HCT116 (cell line): ENCODE data around the gene IGSF9B. TPM values are rescaled to one million over a fixed set of nuclear protein-coding genes. Genes with fewer than 3 reads are reported as not detected.

Experiments
- ATAC-seq: fragments of 200-7000 bp; cut with Tn5 transposase; 2 replicates; pipeline ENCODE4 v1.9.1; 2020; ENCODE audit warnings: mild to moderate bottlenecking, moderate library complexity
- BruUV-seq: library from RNA; stranded (reverse); fragments of 400-500 nt; replicated peaks from 2 replicates; lab custom pipeline; 2021; lab: Mats Ljungman, UMichigan
- CTCF ChIA-PET: fragments of 300-600 bp; sonication (Branson Sonifier 250); formaldehyde crosslinking; loops from one replicate; lab custom pipeline; 2021; ENCODE audit warnings: antibody characterized with exemption; lab: Charles Lee
- POLR2A ChIA-PET: fragments of 300-600, 350-600 bp; sonication (Branson Sonifier 250); formaldehyde crosslinking; loops from one replicate; lab custom pipeline; 2021; ENCODE audit warnings: antibody characterized with exemption; lab: Charles Lee
- RAD21 ChIA-PET, 2 experiments: fragments of 300-600 bp; sonication (Branson Sonifier 250); formaldehyde crosslinking; loops; one replicate each; lab custom pipeline; 2023; ENCODE audit warnings: low total read pairs in 2 of 2; ENCODE audit not compliant: uncharacterized antibody in 2 of 2, unreplicated experiment in 2 of 2, low non-redundant PET in 1 of 2; lab: Charles Lee
- DNase-seq: peaks from one replicate; pipeline ENCODE4 v3.0.0-alpha.2; 2010; ENCODE audit warnings: low read depth, low spot score
- H2AFZ ChIP-seq: fragments of 200-600 bp; shearing (Covaris generic), sonication (generic); 2 replicates; pipeline ENCODE4 v1.6.1; 2017; ENCODE audit warnings: low read depth, mixed run types, mixed read lengths, antibody characterized with exemption, low read length; ENCODE audit not compliant: poor library complexity, severe bottlenecking
- H3K27ac ChIP-seq: 2 replicates; pipeline ENCODE4 v1.5.1; 2012; ENCODE audit warnings: low read depth, low read length
- H3K27me3 ChIP-seq: fragments of 200-600 bp; sonication (generic); 2 replicates; pipeline ENCODE4 v1.6.1; 2016; ENCODE audit warnings: mixed run types, low read length, mixed read lengths; ENCODE audit not compliant: insufficient read depth
- H3K36me3 ChIP-seq, 2 experiments: fragments of 200-500 bp in 1 of 2; fragments of 200-600 bp in 1 of 2; sonication (Bioruptor generic) in 1 of 2; sonication (generic) in 1 of 2; 2 replicates each; pipeline versions ENCODE4 v1.5.1 to v1.6.1; 2014 to 2016; ENCODE audit warnings: low read length in 2 of 2, inconsistent platforms in 1 of 2, mixed read lengths in 1 of 2, mixed run types in 1 of 2; ENCODE audit not compliant: insufficient read depth in 2 of 2, control insufficient read depth in 1 of 2
- H3K4me1 ChIP-seq, 2 experiments: fragments of 200-600 bp in 1 of 2; sonication (generic) in 1 of 2; 2 replicates each; pipeline versions ENCODE4 v1.5.1 to v1.6.1; 2012 to 2017; ENCODE audit warnings: low read length in 2 of 2, inconsistent platforms in 1 of 2, mild to moderate bottlenecking in 1 of 2, mixed read lengths in 1 of 2, mixed run types in 1 of 2, moderate library complexity in 1 of 2; ENCODE audit not compliant: insufficient read depth in 2 of 2, control insufficient read depth in 1 of 2
- H3K4me2 ChIP-seq: fragments of 200-600 bp; sonication (generic); 2 replicates; pipeline ENCODE4 v1.6.1; 2017; ENCODE audit warnings: mixed run types, low read length, mixed read lengths
- H3K4me3 ChIP-seq, 2 experiments: fragments of 200-600 bp in 1 of 2; sonication (generic) in 1 of 2; replicated peaks in 1 of 2; 2 replicates each; pipeline ENCODE4 v1.5.1; 2011 to 2016; ENCODE audit warnings: low read length in 2 of 2, control low read depth in 1 of 2, low read depth in 1 of 2, mild to moderate bottlenecking in 1 of 2, mixed read lengths in 1 of 2, mixed run types in 1 of 2
- H3K79me2 ChIP-seq: fragments of 200-600 bp; sonication (generic); 2 replicates; pipeline ENCODE4 v1.6.1; 2017; ENCODE audit warnings: mild to moderate bottlenecking, mixed run types, low read length, moderate library complexity, mixed read lengths; ENCODE audit not compliant: insufficient read depth
- H3K9ac ChIP-seq: fragments of 200-600 bp; sonication (generic); 2 replicates; pipeline ENCODE4 v1.6.1; 2016; ENCODE audit warnings: low read length, mixed read lengths
- H3K9me2 ChIP-seq: fragments of 200-600 bp; sonication (generic), shearing (Covaris generic); 2 replicates; pipeline ENCODE4 v1.6.1; 2017; ENCODE audit warnings: mixed run types, mild to moderate bottlenecking, moderate library complexity; ENCODE audit not compliant: insufficient read depth
- H3K9me3 ChIP-seq, 2 experiments: fragments of 200-500 bp in 1 of 2; fragments of 200-600 bp in 1 of 2; sonication (Bioruptor generic) in 1 of 2; sonication (generic) in 1 of 2; 2 replicates each; pipeline ENCODE4 v1.6.1; 2014 to 2017; ENCODE audit warnings: low read length in 2 of 2, mixed read lengths in 2 of 2, inconsistent platforms in 1 of 2, low read depth in 1 of 2, mild to moderate bottlenecking in 1 of 2, mixed run types in 1 of 2, moderate library complexity in 1 of 2; ENCODE audit not compliant: control insufficient read depth in 1 of 2, insufficient read depth in 1 of 2
- H4K20me1 ChIP-seq: fragments of 200-600 bp; sonication (generic), shearing (Covaris generic); 2 replicates; pipeline ENCODE4 v1.6.1; 2017; ENCODE audit warnings: mixed run types, mild to moderate bottlenecking, moderate library complexity; ENCODE audit not compliant: insufficient read depth
- CEBPB ChIP-seq: IDR thresholded peaks from 2 replicates; pipeline ENCODE4 v1.6.1; 2012; ENCODE audit warnings: low read depth
- CTCF ChIP-seq, 3 experiments: fragments of 200-600 bp in 1 of 3; sonication (generic) in 1 of 3; IDR thresholded peaks in 2 of 3; conservative IDR thresholded peaks in 1 of 3; 2 replicates each; pipeline ENCODE4 v1.5.1; 2012 to 2017; ENCODE audit warnings: low read depth in 2 of 3, low read length in 2 of 3, antibody characterized with exemption in 1 of 3, borderline replicate concordance in 1 of 3, control low read depth in 1 of 3, mild to moderate bottlenecking in 1 of 3, mixed read lengths in 1 of 3, mixed run types in 1 of 3, moderate library complexity in 1 of 3; ENCODE audit not compliant: insufficient read depth in 1 of 3
- EZH2 ChIP-seq: fragments of 200-600 bp; sonication (generic); IDR thresholded peaks from 2 replicates; pipeline ENCODE4 v1.6.1; 2017; ENCODE audit warnings: antibody characterized with exemption, mixed run types
- intact Hi-C: fragments of 100-400 bp; cut with micrococcal nuclease; formaldehyde crosslinking; loops from 2 replicates; pipeline ENCODE4 v1.10.0; 2022
- total RNA-seq: library from RNA; stranded (reverse); gene quantifications from one replicate; pipeline ENCODE4 v1.2.1, GENCODE V29; 2021; ENCODE audit not compliant: unreplicated experiment

IGSF9B gene
- total RNA-seq, 1 experiment from 2014 or later = 12.4 TPM

- no peaks in the 10 kb centered on the region for H3K9me3 ChIP-seq
- RAD21 ChIA-PET = no interaction called here
- TF ChIP-seq CTCF (IDR thresholded peaks at IDR 0.05 in 2 of 3, conservative IDR thresholded peaks at IDR 0.05 in 1 of 3; ENCODE audit: borderline replicate concordance in 1 of 3, insufficient read depth in 1 of 3, low read depth in 2 of 3, low read length in 2 of 3) = no peak
- TF ChIP-seq CEBPB = peak; percentile 87
- TF ChIP-seq EZH2 = no peak
- no peak overlapping the region; the same call in 1 of the 2 replicates for H3K4me2 ChIP-seq
- CTCF ChIA-PET = no interaction called here
- ATAC-seq (no peak; the same call in 1 of the 2 replicates), DNase-seq (no peak)
- H3K9ac ChIP-seq = no peak overlapping the region
- POLR2A ChIA-PET = no interaction called here
- intact Hi-C loops = no loop called here
- H3K27ac ChIP-seq = no peak overlapping the region
- BruUV-seq = no TSS peak
- no peak overlapping the region for H2AFZ ChIP-seq
- H3K4me1 ChIP-seq = peaks cover 0 to 21% of the 10 kb centered on the region in 2 experiments; a peak in 1 of 4 replicates
- no peaks in the 10 kb centered on the region for H3K9me2 ChIP-seq
- no peaks in the 10 kb centered on the region for H3K79me2 ChIP-seq
- peaks cover 4% of the 10 kb centered on the region; the same call in 1 of the 2 replicates for H3K27me3 ChIP-seq
- H4K20me1 ChIP-seq = no peaks in the 10 kb centered on the region
- no peak overlapping the region for H3K4me3 ChIP-seq
- H3K36me3 ChIP-seq = no peaks in the 10 kb centered on the region
These were observed 8.3 kb upstream of the IGSF9B start for GRCh38 chr11:133965031-133965601.

- Histone ChIP-seq H3K9ac (no peak overlapping the region), H3K4me2 (no peak overlapping the region), H3K4me1 (peaks cover 0 to 21% of the 10 kb centered on the region in 2 experiments; a peak in 1 of 4 replicates), H3K79me2 (no peaks in the 10 kb centered on the region), H3K9me2 (no peaks in the 10 kb centered on the region), H3K36me3 (no peaks in the 10 kb centered on the region), H3K27me3 (no peaks in the 10 kb centered on the region), H3K4me3 (no peak overlapping the region), H3K27ac (no peak overlapping the region), H4K20me1 (no peaks in the 10 kb centered on the region), H3K9me3 (no peaks in the 10 kb centered on the region), H2AFZ (no peak overlapping the region)
- ChIA-PET CTCF (no interaction called here), RAD21 (no interaction called here), POLR2A (no interaction called here)
- DNase-seq (no peak), ATAC-seq (no peak)
- BruUV-seq = no TSS peak
- no peak for TF ChIP-seq EZH2
- intact Hi-C loops = no loop called here
These were observed 7.6 kb upstream of the IGSF9B start for GRCh38 chr11:133964356-133964755.
